HEK293 (cell line): ENCODE measurements around the gene GBA2.

Experiments
- CTCF ChIA-PET: fragments of 350-600 bp; formaldehyde crosslinking; extraction: SDS; loops from one replicate; lab custom pipeline; 2021; ENCODE audit warnings: antibody characterized with exemption; lab: Yijun Ruan, JAX
- POLR2A ChIA-PET: fragments of 300-600 bp; formaldehyde crosslinking; extraction: SDS; loops from one replicate; lab custom pipeline; 2020; ENCODE audit warnings: antibody characterized with exemption, inconsistent platforms; lab: Yijun Ruan, JAX
- H3K27ac ChIP-seq: fragments of 200-500 bp; sonication (Bioruptor generic); 2 replicates; pipeline ENCODE4 v1.5.1; 2014; ENCODE audit warnings: low read depth, low read length, control low read depth, inconsistent platforms; ENCODE audit errors: extremely low read depth
- H3K36me3 ChIP-seq, 2 experiments: fragments of 200-500 bp in 1 of 2; sonication (Bioruptor generic) in 1 of 2; 1 replicate in 1 of 2; 2 replicates in 1 of 2; pipeline ENCODE4 v1.5.1; 2014 to 2017; ENCODE audit warnings: inconsistent platforms in 2 of 2, low read length in 2 of 2; ENCODE audit not compliant: control insufficient read depth in 2 of 2, insufficient read depth in 1 of 2
- H3K4me1 ChIP-seq: fragments of 200-500 bp; sonication (Bioruptor generic); 2 replicates; pipeline ENCODE4 v1.5.1; 2014; ENCODE audit warnings: mild to moderate bottlenecking, low read length, inconsistent platforms; ENCODE audit not compliant: control insufficient read depth, insufficient read depth
- H3K4me3 ChIP-seq: 2 replicates; pipeline ENCODE4 v1.5.1; 2011; ENCODE audit warnings: low read depth, mild to moderate bottlenecking, control low read depth, low read length, moderate library complexity
- H3K9me3 ChIP-seq: fragments of 200-500 bp; sonication (Bioruptor generic); 2 replicates; pipeline ENCODE4 v1.5.1; 2014; ENCODE audit warnings: low read depth, low read length, inconsistent platforms; ENCODE audit not compliant: control insufficient read depth, insufficient read depth
- GFI1B ChIP-seq: fragments of 450-650 bp; formaldehyde crosslinking; IDR thresholded peaks from 2 replicates; pipeline ENCODE4 v1.5.1; 2016; ENCODE audit warnings: missing biosample characterization, missing genetic modification characterization
- ZNF138 ChIP-seq: fragments of 450-650 bp; formaldehyde crosslinking; IDR thresholded peaks from 2 replicates; pipeline ENCODE4 v1.5.1; 2016; ENCODE audit warnings: missing biosample characterization, missing genetic modification characterization, borderline replicate concordance
- ZNF146 ChIP-seq: fragments of 450-650 bp; formaldehyde crosslinking; IDR thresholded peaks from 2 replicates; pipeline ENCODE4 v1.5.1; 2016; ENCODE audit warnings: missing biosample characterization, missing genetic modification characterization
- ZNF19 ChIP-seq: fragments of 450-650 bp; formaldehyde crosslinking; IDR thresholded peaks from 2 replicates; pipeline ENCODE4; 2016; ENCODE audit warnings: missing biosample characterization, missing genetic modification characterization, low read depth
- ZNF2 ChIP-seq: fragments of 450-650 bp; formaldehyde crosslinking; IDR thresholded peaks from 2 replicates; pipeline ENCODE4 v1.5.1; 2016; ENCODE audit warnings: missing biosample characterization, missing genetic modification characterization
- ZNF26 ChIP-seq: fragments of 450-650 bp; formaldehyde crosslinking; IDR thresholded peaks from 2 replicates; pipeline ENCODE4 v1.5.1; 2016; ENCODE audit warnings: missing biosample characterization, missing genetic modification characterization
- ZNF350 ChIP-seq: fragments of 450-650 bp; formaldehyde crosslinking; IDR thresholded peaks from 2 replicates; pipeline ENCODE4 v1.5.0; 2017; ENCODE audit warnings: missing biosample characterization, mild to moderate bottlenecking, missing genetic modification characterization
- ZNF426 ChIP-seq: fragments of 450-650 bp; formaldehyde crosslinking; IDR thresholded peaks from 2 replicates; pipeline ENCODE4 v1.5.1; 2017; ENCODE audit warnings: missing biosample characterization, missing genetic modification characterization, mild to moderate bottlenecking, inconsistent platforms, moderate library complexity
- ZNF501 ChIP-seq: fragments of 450-650 bp; formaldehyde crosslinking; IDR thresholded peaks from 2 replicates; pipeline ENCODE4 v1.5.1; 2016; ENCODE audit warnings: missing biosample characterization, missing genetic modification characterization
- ZNF514 ChIP-seq: fragments of 450-650 bp; formaldehyde crosslinking; IDR thresholded peaks from 2 replicates; pipeline ENCODE4 v1.5.1; 2016; ENCODE audit warnings: missing biosample characterization, missing genetic modification characterization
- ZNF521 ChIP-seq: fragments of 450-650 bp; formaldehyde crosslinking; IDR thresholded peaks from 2 replicates; pipeline ENCODE4 v1.5.1; 2017; ENCODE audit warnings: missing biosample characterization, mild to moderate bottlenecking, missing genetic modification characterization
- ZNF555 ChIP-seq: fragments of 450-650 bp; formaldehyde crosslinking; conservative IDR thresholded peaks from 2 replicates; pipeline ENCODE4 v1.5.1; 2017; ENCODE audit warnings: missing biosample characterization, mild to moderate bottlenecking, missing genetic modification characterization, inconsistent platforms
- ZNF645 ChIP-seq: fragments of 450-650 bp; formaldehyde crosslinking; IDR thresholded peaks from 2 replicates; pipeline ENCODE4; 2016; ENCODE audit warnings: missing biosample characterization, missing genetic modification characterization
- ZNF707 ChIP-seq: fragments of 450-650 bp; formaldehyde crosslinking; IDR thresholded peaks from 2 replicates; pipeline ENCODE4 v1.5.1; 2016; ENCODE audit warnings: missing biosample characterization, missing genetic modification characterization
- ZNF785 ChIP-seq: fragments of 450-650 bp; formaldehyde crosslinking; IDR thresholded peaks from 2 replicates; pipeline ENCODE4 v1.5.1; 2016; ENCODE audit warnings: missing biosample characterization, missing genetic modification characterization
- ZNF791 ChIP-seq: fragments of 450-650 bp; formaldehyde crosslinking; IDR thresholded peaks from 2 replicates; pipeline ENCODE4 v1.5.1; 2016; ENCODE audit warnings: missing biosample characterization, missing genetic modification characterization
- TF ChIP-seq, protein P1 (sequence below): fragments of 450-650 bp; formaldehyde crosslinking; IDR thresholded peaks from 2 replicates; pipeline ENCODE4 v1.5.1; 2016; ENCODE audit warnings: missing biosample characterization, missing genetic modification characterization
- TF ChIP-seq, protein P2 (sequence below): fragments of 450-650 bp; formaldehyde crosslinking; IDR thresholded peaks from 2 replicates; pipeline ENCODE4 v1.5.1; 2016; ENCODE audit warnings: missing biosample characterization, missing genetic modification characterization
- TF ChIP-seq, protein P3 (sequence below): fragments of 450-650 bp; formaldehyde crosslinking; IDR thresholded peaks from 2 replicates; pipeline ENCODE4 v1.5.1; 2016; ENCODE audit warnings: missing biosample characterization, missing genetic modification characterization
- TF ChIP-seq, protein P4 (sequence below): fragments of 450-650 bp; IDR thresholded peaks from 2 replicates; pipeline ENCODE4 v1.5.1; 2018; ENCODE audit warnings: missing biosample characterization, missing genetic modification characterization
- TF ChIP-seq, protein P5 (sequence below): fragments of 450-650 bp; formaldehyde crosslinking; IDR thresholded peaks from 2 replicates; pipeline ENCODE4 v1.5.1; 2017; ENCODE audit warnings: missing biosample characterization, missing genetic modification characterization

GBA2 gene

DNA sequence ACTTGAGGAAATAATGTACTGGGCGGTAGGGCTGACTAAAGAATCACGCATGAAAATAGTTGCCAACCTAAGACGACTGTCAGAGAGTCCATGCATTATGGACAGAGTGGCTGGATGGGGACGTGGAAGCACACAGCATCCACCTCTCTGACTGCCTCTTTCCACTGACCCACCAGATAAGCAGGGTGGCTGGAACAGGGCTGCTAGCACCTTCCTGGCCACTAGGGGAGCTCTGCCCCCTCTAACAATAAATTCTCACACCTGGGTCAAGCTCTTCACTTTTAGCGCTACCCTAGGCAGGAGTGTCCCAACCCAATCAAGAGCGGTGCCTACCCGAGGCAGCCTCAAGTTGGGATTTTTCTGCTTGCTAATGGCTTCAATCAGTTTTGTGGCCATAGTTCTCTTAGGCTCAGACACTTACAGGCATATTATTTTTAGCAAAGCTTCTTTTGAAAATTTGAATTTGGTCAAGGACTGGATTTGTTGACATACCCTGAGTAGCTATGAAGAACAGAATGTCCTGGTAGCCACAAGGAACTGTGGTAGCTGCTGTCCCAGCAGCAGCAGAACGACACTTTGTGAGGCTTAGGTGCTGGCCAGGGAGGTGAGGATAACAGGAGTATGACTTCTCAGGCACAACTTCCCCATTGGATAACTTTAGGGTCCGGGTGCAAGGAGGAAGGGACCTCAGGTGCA is 52.4 kb downstream of the GBA2 start:
- H3K27ac ChIP-seq = no peak overlapping the region
- no peaks in the 10 kb centered on the region for H3K4me1 ChIP-seq
- TF ChIP-seq ZNF501 (no peak), ZNF555 (no peak), ZNF350 (no peak), ZNF514 (tag by site-specific recombination) (no peak), ZNF707 (tag by site-specific recombination) (no peak), ZNF19 (tag by site-specific recombination) (no peak), ZNF791 (no peak)
- TF ChIP-seq, protein P1, sequence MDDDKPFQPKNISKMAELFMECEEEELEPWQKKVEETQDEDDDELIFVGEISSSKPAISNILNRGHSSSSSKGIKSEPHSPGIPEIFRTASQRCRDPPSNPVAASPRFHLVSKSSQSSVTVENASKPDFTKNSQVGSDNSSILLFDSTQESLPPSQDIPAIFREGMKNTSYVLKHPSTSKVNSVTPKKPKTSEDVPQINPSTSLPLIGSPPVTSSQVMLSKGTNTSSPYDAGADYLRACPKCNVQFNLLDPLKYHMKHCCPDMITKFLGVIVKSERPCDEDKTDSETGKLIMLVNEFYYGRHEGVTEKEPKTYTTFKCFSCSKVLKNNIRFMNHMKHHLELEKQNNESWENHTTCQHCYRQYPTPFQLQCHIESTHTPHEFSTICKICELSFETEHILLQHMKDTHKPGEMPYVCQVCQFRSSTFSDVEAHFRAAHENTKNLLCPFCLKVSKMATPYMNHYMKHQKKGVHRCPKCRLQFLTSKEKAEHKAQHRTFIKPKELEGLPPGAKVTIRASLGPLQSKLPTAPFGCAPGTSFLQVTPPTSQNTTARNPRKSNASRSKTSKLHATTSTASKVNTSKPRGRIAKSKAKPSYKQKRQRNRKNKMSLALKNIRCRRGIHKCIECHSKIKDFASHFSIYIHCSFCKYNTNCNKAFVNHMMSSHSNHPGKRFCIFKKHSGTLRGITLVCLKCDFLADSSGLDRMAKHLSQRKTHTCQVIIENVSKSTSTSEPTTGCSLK (tag by site-specific recombination) = no peak
- TF ChIP-seq, protein P2, sequence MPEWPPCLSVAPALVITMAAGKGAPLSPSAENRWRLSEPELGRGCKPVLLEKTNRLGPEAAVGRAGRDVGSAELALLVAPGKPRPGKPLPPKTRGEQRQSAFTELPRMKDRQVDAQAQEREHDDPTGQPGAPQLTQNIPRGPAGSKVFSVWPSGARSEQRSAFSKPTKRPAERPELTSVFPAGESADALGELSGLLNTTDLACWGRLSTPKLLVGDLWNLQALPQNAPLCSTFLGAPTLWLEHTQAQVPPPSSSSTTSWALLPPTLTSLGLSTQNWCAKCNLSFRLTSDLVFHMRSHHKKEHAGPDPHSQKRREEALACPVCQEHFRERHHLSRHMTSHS = no peak
- TF ChIP-seq, protein P3, sequence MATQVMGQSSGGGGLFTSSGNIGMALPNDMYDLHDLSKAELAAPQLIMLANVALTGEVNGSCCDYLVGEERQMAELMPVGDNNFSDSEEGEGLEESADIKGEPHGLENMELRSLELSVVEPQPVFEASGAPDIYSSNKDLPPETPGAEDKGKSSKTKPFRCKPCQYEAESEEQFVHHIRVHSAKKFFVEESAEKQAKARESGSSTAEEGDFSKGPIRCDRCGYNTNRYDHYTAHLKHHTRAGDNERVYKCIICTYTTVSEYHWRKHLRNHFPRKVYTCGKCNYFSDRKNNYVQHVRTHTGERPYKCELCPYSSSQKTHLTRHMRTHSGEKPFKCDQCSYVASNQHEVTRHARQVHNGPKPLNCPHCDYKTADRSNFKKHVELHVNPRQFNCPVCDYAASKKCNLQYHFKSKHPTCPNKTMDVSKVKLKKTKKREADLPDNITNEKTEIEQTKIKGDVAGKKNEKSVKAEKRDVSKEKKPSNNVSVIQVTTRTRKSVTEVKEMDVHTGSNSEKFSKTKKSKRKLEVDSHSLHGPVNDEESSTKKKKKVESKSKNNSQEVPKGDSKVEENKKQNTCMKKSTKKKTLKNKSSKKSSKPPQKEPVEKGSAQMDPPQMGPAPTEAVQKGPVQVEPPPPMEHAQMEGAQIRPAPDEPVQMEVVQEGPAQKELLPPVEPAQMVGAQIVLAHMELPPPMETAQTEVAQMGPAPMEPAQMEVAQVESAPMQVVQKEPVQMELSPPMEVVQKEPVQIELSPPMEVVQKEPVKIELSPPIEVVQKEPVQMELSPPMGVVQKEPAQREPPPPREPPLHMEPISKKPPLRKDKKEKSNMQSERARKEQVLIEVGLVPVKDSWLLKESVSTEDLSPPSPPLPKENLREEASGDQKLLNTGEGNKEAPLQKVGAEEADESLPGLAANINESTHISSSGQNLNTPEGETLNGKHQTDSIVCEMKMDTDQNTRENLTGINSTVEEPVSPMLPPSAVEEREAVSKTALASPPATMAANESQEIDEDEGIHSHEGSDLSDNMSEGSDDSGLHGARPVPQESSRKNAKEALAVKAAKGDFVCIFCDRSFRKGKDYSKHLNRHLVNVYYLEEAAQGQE (tag by site-specific recombination) = no peak
- CTCF ChIA-PET = interaction anchor here (0.6 to 9.0 kb wide), 38 partner anchors 9 to 797 kb away, joined by 3 to 157 read pairs (median 5); partner anchors contain the start of genes ARHGEF39, CA9, CCDC107 and CREB3
- POLR2A ChIA-PET = interaction anchor here (0.7 to 3.8 kb wide), 7 partner anchors 8 to 38 kb away, joined by 3 to 31 read pairs (median 5); partner anchors contain the start of genes ARHGEF39, CCDC107, CREB3 and RMRP
- H3K9me3 ChIP-seq = no peaks in the 10 kb centered on the region
- H3K4me3 ChIP-seq = no peak overlapping the region
- H3K36me3 ChIP-seq = peaks cover 22 to 61% of the 10 kb centered on the region in 2 experiments; a peak in 2 of 3 replicates

DNA sequence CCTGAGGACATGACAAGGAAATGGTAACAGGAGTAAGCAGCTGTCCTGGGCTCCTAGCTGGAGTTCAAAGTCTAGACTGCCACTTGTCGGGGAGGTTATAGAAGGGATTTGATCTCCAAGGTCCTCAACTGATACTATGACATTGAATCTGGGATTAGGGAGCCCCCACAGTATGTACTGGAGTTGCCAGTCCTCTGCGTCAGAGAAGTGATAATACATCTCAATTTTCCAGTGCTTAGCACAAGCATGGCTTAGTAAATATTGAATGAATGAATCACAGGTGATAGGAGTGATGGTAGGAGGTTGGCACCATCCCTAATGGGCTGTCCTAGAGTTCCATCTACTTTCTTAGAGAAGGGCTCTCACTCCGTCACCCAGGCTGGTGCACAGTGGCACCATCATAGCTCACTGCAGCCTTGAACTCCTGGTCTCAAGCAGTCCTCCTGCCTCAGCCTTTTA is 53.1 kb downstream of the GBA2 start:
- no peaks in the 10 kb centered on the region for H3K4me1 ChIP-seq
- H3K4me3 ChIP-seq = no peak overlapping the region
- ChIA-PET POLR2A (interaction anchor here (0.7 to 3.8 kb wide), 10 partner anchors 7 to 38 kb away, joined by 3 to 31 read pairs (median 4); partner anchors contain the start of genes ARHGEF39, CCDC107, CREB3 and RMRP), CTCF (interaction anchor here (0.6 to 9.0 kb wide), 25 partner anchors 8 to 675 kb away, joined by 3 to 157 read pairs (median 9); partner anchors contain the start of genes ARHGEF39, CA9, CCDC107 and CREB3)
- peaks cover 15 to 54% of the 10 kb centered on the region in 2 experiments; a peak in 2 of 3 replicates for H3K36me3 ChIP-seq
- no peaks in the 10 kb centered on the region for H3K9me3 ChIP-seq
- H3K27ac ChIP-seq = no peak overlapping the region
- TF ChIP-seq, protein P4, sequence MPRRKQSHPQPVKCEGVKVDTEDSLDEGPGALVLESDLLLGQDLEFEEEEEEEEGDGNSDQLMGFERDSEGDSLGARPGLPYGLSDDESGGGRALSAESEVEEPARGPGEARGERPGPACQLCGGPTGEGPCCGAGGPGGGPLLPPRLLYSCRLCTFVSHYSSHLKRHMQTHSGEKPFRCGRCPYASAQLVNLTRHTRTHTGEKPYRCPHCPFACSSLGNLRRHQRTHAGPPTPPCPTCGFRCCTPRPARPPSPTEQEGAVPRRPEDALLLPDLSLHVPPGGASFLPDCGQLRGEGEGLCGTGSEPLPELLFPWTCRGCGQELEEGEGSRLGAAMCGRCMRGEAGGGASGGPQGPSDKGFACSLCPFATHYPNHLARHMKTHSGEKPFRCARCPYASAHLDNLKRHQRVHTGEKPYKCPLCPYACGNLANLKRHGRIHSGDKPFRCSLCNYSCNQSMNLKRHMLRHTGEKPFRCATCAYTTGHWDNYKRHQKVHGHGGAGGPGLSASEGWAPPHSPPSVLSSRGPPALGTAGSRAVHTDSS (tag by site-specific recombination) = no peak
- TF ChIP-seq ZNF26 (tag by site-specific recombination) = no peak
- TF ChIP-seq ZNF146 (tag by site-specific recombination) = no peak
- no peak for TF ChIP-seq ZNF138
- no peak for TF ChIP-seq ZNF426 (tag by site-specific recombination)
- TF ChIP-seq ZNF2 (tag by site-specific recombination) = no peak
- no peak for TF ChIP-seq ZNF785 (tag by site-specific recombination)
- no peak for TF ChIP-seq GFI1B
- TF ChIP-seq ZNF645 (tag by site-specific recombination) = no peak
- TF ChIP-seq, protein P5, sequence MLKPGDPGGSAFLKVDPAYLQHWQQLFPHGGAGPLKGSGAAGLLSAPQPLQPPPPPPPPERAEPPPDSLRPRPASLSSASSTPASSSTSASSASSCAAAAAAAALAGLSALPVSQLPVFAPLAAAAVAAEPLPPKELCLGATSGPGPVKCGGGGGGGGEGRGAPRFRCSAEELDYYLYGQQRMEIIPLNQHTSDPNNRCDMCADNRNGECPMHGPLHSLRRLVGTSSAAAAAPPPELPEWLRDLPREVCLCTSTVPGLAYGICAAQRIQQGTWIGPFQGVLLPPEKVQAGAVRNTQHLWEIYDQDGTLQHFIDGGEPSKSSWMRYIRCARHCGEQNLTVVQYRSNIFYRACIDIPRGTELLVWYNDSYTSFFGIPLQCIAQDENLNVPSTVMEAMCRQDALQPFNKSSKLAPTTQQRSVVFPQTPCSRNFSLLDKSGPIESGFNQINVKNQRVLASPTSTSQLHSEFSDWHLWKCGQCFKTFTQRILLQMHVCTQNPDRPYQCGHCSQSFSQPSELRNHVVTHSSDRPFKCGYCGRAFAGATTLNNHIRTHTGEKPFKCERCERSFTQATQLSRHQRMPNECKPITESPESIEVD (tag by site-specific recombination) = no peak
- no peak for TF ChIP-seq ZNF521 (tag by site-specific recombination)
